OCI-LY1 (cell line): ENCODE data around the gene C16orf89.

ENCODE experiments used
- EZH2 ChIP-seq: fragments of 200-600 bp; sonication (generic), shearing (Covaris generic); IDR thresholded peaks from 2 replicates; pipeline ENCODE4 v1.8.0; 2017; ENCODE audit warnings: borderline replicate concordance, mixed run types, mild to moderate bottlenecking, antibody characterized with exemption, low read length, moderate library complexity, mixed read lengths
- TF ChIP-seq, protein P1 (sequence below): fragments of 200-600 bp; sonication (generic), shearing (Covaris generic); IDR thresholded peaks from 2 replicates; pipeline ENCODE4 v1.5.1; 2017; ENCODE audit warnings: mild to moderate bottlenecking, antibody characterized with exemption, low read length, moderate library complexity, mixed read lengths

DNA sequence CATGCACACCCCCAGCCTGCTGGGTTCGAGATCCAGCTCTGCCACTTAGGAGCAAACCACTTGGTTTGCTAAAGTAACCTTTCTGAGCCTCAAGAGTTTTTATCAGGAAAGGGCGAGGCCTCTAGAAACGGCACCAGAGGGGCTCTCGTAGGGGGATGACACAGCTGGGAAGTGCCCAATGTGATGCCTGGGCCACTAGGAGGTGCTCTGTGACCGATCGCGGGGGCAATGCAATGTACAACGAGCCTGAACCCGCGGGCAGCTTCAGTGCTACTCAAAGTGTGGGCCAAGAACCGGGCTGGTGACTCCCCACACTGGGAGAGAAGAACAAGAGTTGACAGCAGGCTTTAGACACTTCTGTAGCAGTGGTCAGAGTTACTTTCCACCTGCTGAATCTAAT, 9.4 kb downstream of the C16orf89 start:
- TF ChIP-seq, protein P1, sequence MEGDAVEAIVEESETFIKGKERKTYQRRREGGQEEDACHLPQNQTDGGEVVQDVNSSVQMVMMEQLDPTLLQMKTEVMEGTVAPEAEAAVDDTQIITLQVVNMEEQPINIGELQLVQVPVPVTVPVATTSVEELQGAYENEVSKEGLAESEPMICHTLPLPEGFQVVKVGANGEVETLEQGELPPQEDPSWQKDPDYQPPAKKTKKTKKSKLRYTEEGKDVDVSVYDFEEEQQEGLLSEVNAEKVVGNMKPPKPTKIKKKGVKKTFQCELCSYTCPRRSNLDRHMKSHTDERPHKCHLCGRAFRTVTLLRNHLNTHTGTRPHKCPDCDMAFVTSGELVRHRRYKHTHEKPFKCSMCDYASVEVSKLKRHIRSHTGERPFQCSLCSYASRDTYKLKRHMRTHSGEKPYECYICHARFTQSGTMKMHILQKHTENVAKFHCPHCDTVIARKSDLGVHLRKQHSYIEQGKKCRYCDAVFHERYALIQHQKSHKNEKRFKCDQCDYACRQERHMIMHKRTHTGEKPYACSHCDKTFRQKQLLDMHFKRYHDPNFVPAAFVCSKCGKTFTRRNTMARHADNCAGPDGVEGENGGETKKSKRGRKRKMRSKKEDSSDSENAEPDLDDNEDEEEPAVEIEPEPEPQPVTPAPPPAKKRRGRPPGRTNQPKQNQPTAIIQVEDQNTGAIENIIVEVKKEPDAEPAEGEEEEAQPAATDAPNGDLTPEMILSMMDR = peak; percentile 78
- no peak for TF ChIP-seq EZH2
